Measurements from ENCODE around the gene EVC.

GRCh38 chr4:5825321-5826041 lies 114.5 kb downstream of the EVC start:
- TF ChIP-seq FOXA1 (IDR thresholded peaks at IDR 0.05) (no peak), PKNOX1 (IDR thresholded peaks at IDR 0.05) (no peak), HDGF (IDR thresholded peaks at IDR 0.05; ENCODE audit: borderline replicate concordance) (no peak), ELF4 (IDR thresholded peaks at IDR 0.05) (no peak), SUZ12 (IDR thresholded peaks at IDR 0.05) (no peak), ARNT (IDR thresholded peaks at IDR 0.05) (no peak), BHLHE40 (IDR thresholded peaks at IDR 0.05; ENCODE audit: borderline replicate concordance) (no peak), FOXK2 (IDR thresholded peaks at IDR 0.05) (no peak), TARDBP (IDR thresholded peaks at IDR 0.05) (no peak), FOXM1 (IDR thresholded peaks at IDR 0.05; ENCODE audit: borderline replicate concordance) (no peak)
